ENCODE results near the gene TP63.

TP63 gene

GRCh38 chr3:189622629-189623028 lies 8.6 kb upstream of the TP63 start:
- TF ChIP-seq CTCF (IDR thresholded peaks at IDR 0.05; ENCODE audit: control insufficient read depth, insufficient read depth, low read depth, low read length, missing control alignments) = no peak

GRCh38 chr3:189624130-189624529 lies 7.1 kb upstream of the TP63 start:
- H3K4me3 ChIP-seq (ENCODE audit: control insufficient read depth, low read depth, low read length) = no peak overlapping the region
- DNase-seq (ENCODE audit: low read depth) = no peak
- TF ChIP-seq CTCF (IDR thresholded peaks at IDR 0.05; ENCODE audit: control insufficient read depth, insufficient read depth, low read depth, low read length, missing control alignments) = no peak

More at GRCh38 chr3:189622629-189623028, 8.6 kb upstream of the TP63 start:
- no peak for DNase-seq (ENCODE audit: low read depth)
- no peak overlapping the region for H3K4me3 ChIP-seq (ENCODE audit: control insufficient read depth, low read depth, low read length)

- no peak overlapping the region for H3K4me3 ChIP-seq (ENCODE audit: control insufficient read depth, low read depth, low read length)
- DNase-seq (ENCODE audit: low read depth) = no peak
- no peak for TF ChIP-seq CTCF (IDR thresholded peaks at IDR 0.05; ENCODE audit: control insufficient read depth, insufficient read depth, low read depth, low read length, missing control alignments)
Observed at GRCh38 chr3:189625071-189625470, 6.1 kb upstream of the TP63 start.

- DNase-seq (ENCODE audit: low read depth) = no peak
- TF ChIP-seq CTCF (IDR thresholded peaks at IDR 0.05; ENCODE audit: control insufficient read depth, insufficient read depth, low read depth, low read length, missing control alignments) = no peak
- no peak overlapping the region for H3K4me3 ChIP-seq (ENCODE audit: control insufficient read depth, low read depth, low read length)
Observed at GRCh38 chr3:189625572-189625971, 5.6 kb upstream of the TP63 start.

GRCh38 chr3:189626286-189626685 lies 4.9 kb upstream of the TP63 start:
- TF ChIP-seq CTCF (IDR thresholded peaks at IDR 0.05; ENCODE audit: control insufficient read depth, insufficient read depth, low read depth, low read length, missing control alignments) = no peak
- DNase-seq (ENCODE audit: low read depth) = no peak
- no peak overlapping the region for H3K4me3 ChIP-seq (ENCODE audit: control insufficient read depth, low read depth, low read length)

GRCh38 chr3:189629803-189630455 lies 1.3 kb upstream of the TP63 start:
- no peak overlapping the region for H3K4me3 ChIP-seq (ENCODE audit: control insufficient read depth, low read depth, low read length)
- no peak for TF ChIP-seq CTCF (IDR thresholded peaks at IDR 0.05; ENCODE audit: control insufficient read depth, insufficient read depth, low read depth, low read length, missing control alignments)
- peak; percentile 14 for DNase-seq (ENCODE audit: low read depth)
